Adipocyte (in vitro differentiated cells): ENCODE results near the gene S1PR1.

ENCODE experiments used
- DNase-seq: peaks from one replicate; pipeline ENCODE4 v3.0.0-alpha.2; 2015; ENCODE audit warnings: low read depth
- H3K27me3 ChIP-seq: replicated peaks from 2 replicates; pipeline ENCODE4 v1.7.0; 2013; ENCODE audit warnings: mild to moderate bottlenecking, low read length, moderate library complexity; ENCODE audit not compliant: control insufficient read depth, insufficient read depth
- H3K36me3 ChIP-seq: 2 replicates; pipeline ENCODE4 v1.7.0; 2013; ENCODE audit warnings: low read length, mild to moderate bottlenecking, moderate library complexity; ENCODE audit not compliant: control insufficient read depth, insufficient read depth, severe bottlenecking
- H3K4me1 ChIP-seq: 2 replicates; pipeline ENCODE4 v1.7.0; 2013; ENCODE audit warnings: mild to moderate bottlenecking, low read length, moderate library complexity; ENCODE audit not compliant: control insufficient read depth, insufficient read depth
- H3K4me3 ChIP-seq: 2 replicates; pipeline ENCODE4 v1.7.0; 2013; ENCODE audit warnings: mild to moderate bottlenecking, low read length, moderate library complexity
- H3K9ac ChIP-seq: 2 replicates; pipeline ENCODE4 v1.7.0; 2013; ENCODE audit warnings: mild to moderate bottlenecking, low read length, moderate library complexity
- H3K9me3 ChIP-seq: 2 replicates; pipeline ENCODE4 v1.7.0; 2013; ENCODE audit warnings: mild to moderate bottlenecking, low read length, moderate library complexity; ENCODE audit not compliant: control insufficient read depth

S1PR1 gene

GRCh38 chr1:101284622-101285218 lies 47.9 kb downstream of the S1PR1 start:
- Histone ChIP-seq H3K36me3 (no peaks in the 10 kb centered on the region), H3K4me3 (no peak overlapping the region), H3K9me3 (peaks cover 6% of the 10 kb centered on the region), H3K9ac (no peak overlapping the region), H3K27me3 (peaks cover 17% of the 10 kb centered on the region), H3K4me1 (no peaks in the 10 kb centered on the region)
- no peak for DNase-seq

GRCh38 chr1:101285922-101286570 lies 49.2 kb downstream of the S1PR1 start:
- no peaks in the 10 kb centered on the region for H3K4me1 ChIP-seq
- DNase-seq, result no peak
- peaks cover 6% of the 10 kb centered on the region for H3K9me3 ChIP-seq
- H3K27me3 ChIP-seq, result peaks cover 12% of the 10 kb centered on the region
- no peak overlapping the region for H3K4me3 ChIP-seq
- H3K9ac ChIP-seq, result no peak overlapping the region
- no peaks in the 10 kb centered on the region for H3K36me3 ChIP-seq

DNA sequence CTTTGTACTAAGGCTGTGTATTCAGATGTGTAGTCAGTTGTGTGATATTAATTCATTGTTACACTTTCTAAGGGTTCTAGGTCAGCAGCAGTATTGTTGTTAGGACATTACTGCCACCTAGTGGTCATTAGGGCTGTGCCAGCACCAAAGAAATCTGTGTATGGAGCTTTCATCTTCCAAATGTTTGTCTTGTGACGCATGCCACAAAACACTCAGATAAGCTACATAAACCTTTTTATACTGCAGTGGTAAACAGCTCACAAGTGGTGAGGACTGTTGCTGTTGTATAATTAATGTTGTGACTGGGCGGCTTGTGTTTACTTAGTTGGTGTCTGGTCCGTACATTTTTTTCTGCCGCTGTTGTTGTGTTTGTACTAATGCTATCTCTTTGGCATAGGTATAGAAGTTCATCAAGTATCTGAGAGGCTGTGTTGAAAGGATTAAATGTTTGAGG lies 51.7 kb downstream of the S1PR1 start:
- Histone ChIP-seq H3K9me3 (peaks cover 6% of the 10 kb centered on the region), H3K9ac (no peak overlapping the region), H3K36me3 (no peaks in the 10 kb centered on the region), H3K4me3 (no peak overlapping the region), H3K4me1 (peaks cover 10% of the 10 kb centered on the region), H3K27me3 (no peaks in the 10 kb centered on the region)
- peak; percentile 95 for DNase-seq

- no peak overlapping the region for H3K4me3 ChIP-seq
- H3K27me3 ChIP-seq, result peaks cover 5% of the 10 kb centered on the region
- peaks cover 10% of the 10 kb centered on the region for H3K4me1 ChIP-seq
- H3K9me3 ChIP-seq, result peaks cover 2% of the 10 kb centered on the region
- DNase-seq, result no peak
- H3K36me3 ChIP-seq, result no peaks in the 10 kb centered on the region
- no peak overlapping the region for H3K9ac ChIP-seq
Measured at GRCh38 chr1:101290119-101290921, 53.5 kb downstream of the S1PR1 start.
